GM18861 (cell line): ENCODE data around the gene GIT1.

Source experiments
- ATAC-seq: cut with Tn5 transposase; IDR thresholded peaks from one replicate; pipeline ENCODE4 v1.9.1; 2021; ENCODE audit not compliant: unreplicated experiment

GIT1 gene

DNA sequence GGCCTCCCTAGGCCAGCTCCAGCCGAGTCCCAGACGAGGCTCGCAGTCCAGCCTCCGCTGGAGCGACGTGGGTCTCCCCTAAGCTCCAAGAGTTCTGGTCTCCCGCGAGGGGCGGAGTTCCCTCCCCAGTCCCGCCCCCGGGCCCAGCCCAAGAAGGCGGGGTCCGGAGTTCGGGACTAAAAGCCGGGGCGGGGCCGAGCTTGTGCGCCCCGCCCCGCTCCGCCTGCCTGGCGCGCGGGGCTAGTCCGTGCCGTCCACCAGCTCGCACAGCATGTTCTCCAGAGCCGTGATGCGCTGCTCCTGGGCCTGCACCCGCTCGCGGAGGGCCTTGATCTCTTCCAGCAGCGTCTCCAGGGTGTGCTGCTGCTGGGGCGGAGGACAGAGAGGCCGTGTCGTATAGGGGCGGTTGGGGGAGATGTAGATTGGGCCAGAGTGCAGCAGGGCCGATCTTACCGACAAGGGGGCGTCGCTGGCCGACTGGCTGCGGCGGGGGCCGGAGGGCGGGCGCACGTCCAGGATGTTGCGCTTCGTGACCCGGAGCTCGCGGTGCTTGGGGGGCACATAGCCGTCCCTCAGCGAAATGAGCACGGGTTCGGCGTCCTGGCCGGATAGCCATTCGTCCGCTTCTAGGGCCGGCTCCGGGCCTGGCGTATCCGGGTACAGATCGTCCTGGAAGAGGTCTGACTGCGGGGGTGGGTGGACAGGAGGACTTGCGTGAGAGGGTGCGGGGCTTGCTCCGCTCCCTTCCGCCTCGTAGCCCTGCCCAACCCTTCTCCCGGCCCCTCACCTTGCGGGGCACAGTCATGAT lies 26.2 kb upstream of the GIT1 start:
- peak; percentile 36 for ATAC-seq

DNA sequence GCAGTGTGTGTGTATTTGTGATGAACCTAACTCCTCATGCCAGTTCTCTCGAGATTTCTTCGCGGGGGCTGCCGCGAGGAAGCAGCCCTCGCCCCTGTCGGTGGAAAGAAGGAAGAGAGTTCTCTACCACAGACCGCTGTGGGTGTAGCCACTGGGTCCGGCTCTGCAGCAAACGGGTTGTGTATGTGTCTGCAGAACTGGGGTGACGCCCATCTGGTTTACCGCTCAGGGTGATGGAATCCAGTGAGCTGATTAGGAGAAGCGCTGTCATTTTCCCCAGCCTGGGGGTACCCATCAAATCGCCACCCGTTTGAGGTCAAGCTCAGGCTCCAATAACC lies 25.6 kb upstream of the GIT1 start:
- ATAC-seq, result no peak

DNA sequence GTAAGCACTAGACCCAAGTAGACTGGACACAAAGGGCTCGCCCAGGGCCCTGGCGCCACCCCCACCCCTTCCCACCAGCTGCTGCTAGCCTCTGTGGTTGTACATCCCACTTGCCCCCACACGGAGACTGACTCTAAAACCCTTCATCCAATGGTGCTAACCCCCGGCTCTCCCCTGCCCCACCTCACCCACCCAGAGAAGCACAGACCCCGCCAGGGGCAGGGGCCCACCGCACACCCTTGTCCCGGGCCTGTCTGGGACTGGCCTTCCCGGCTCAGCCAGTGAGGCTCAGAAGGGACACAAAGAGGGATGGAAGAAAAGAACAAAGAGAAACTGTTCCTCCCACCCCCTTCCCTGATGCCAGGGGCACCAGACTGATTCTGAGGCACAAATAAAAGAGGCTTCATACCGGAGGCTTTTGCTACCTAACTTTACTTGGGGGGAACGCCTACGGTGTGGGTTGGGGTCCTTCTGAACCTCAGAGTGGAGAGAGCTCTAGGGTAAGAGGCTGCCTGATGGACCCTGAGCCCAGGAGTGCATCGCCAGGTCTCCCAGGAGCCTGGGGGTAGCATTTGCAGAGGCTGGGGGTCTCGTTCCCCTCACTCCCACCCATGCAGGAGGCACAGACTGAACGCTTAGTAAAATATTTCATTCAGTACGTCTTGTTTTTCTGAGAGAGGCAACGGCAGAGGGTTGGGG lies 25.1 kb upstream of the GIT1 start:
- ATAC-seq, result no peak

DNA sequence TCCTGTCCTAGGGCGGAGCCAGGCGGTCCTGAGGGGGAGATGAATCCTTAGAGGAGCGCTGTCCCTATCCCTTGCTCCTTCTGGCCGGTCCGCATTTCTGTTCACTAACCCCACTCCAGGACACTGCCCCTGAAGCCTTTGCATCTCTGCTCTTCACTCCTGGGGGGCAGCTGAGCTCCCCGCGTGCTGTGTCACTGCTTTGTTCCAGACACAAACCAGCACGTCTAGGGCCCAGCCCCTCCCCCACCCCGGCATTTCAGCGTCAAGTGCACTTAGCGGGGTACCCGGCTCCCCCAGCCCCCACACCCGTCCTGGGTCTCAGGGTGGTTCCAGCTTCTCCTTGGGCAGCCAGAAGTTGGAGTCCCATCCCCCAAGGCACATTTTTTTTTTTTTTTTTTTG lies 24.4 kb upstream of the GIT1 start:
- ATAC-seq, result no peak

DNA sequence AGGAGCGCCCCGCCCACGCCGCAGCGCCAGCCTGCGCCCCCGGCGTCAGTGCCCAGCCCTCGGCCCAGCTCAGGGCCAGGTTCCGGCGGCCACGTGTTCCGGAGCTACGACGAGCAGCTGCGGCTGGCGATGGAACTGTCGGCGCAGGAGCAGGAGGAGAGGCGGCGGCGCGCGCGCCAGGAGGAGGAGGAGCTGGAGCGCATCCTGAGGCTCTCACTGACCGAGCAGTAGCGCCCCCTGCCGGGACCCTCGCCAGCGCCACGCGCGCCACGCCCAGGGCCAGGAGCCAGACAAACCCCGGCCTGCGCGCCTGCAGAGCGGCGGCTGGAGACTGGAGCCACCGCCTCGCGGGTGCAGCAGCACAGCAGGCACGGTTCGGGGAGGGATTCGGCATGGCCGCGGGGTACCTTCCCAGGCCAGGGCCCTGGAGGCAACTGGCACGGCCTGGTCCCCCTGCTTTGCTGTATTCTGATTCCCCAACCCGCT lies 23.9 kb upstream of the GIT1 start:
- no peak for ATAC-seq

DNA sequence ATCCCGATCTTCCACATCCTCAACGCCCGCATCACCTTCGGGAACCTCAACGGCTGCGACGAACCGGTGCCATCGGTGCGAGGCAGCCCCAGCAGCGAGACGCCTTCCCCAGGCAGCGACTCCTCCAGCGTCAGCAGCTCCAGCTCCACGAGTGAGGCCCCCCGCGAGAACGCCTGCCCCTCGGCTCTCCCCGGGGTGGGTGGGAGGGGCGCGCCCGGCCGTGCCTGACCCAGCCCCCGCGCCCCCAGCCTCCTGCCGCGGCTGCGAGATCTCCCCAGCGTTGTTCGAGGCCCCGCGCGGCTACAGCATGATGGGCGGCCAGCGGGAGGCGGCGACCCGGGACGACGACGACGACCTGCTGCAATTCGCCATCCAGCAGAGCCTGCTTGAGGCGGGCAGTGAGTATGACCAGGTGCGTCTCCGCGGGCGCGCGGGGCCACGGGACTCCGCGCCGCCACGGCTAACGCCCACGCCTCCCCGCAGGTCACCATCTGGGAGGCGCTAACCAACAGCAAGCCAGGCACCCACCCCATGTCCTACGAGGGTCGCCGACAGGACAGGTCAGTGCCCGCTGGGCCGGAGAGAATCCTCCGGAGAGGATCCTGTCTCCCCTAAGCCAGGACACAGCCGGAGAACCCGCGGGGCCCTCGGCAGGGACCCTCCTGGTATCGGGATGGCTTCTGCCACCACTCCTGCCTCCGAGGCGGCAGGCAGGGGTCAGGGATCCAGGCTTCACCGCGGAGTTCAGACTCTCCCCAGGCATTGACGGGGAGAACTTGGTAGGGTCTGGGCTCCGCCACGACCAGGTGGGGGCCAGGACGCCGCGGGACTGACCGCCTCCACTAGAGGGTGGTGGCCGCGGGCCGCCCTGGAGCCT lies 23.2 kb upstream of the GIT1 start:
- ATAC-seq, result no peak

DNA sequence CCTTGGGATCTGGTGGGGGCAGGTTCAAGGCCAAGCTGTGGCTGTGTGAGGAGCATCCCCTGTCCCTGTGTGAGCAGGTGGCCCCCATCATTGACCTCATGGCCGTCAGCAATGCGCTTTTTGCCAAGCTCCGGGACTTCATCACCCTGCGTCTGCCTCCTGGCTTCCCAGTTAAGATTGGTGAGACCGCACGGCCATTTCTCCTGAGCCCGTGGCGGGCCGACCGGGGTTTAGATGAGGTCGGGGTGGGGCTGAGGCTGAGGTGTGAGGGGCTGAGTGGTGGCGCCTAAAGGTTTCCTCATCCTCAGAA lies 22.6 kb upstream of the GIT1 start:
- ATAC-seq, result no peak

DNA sequence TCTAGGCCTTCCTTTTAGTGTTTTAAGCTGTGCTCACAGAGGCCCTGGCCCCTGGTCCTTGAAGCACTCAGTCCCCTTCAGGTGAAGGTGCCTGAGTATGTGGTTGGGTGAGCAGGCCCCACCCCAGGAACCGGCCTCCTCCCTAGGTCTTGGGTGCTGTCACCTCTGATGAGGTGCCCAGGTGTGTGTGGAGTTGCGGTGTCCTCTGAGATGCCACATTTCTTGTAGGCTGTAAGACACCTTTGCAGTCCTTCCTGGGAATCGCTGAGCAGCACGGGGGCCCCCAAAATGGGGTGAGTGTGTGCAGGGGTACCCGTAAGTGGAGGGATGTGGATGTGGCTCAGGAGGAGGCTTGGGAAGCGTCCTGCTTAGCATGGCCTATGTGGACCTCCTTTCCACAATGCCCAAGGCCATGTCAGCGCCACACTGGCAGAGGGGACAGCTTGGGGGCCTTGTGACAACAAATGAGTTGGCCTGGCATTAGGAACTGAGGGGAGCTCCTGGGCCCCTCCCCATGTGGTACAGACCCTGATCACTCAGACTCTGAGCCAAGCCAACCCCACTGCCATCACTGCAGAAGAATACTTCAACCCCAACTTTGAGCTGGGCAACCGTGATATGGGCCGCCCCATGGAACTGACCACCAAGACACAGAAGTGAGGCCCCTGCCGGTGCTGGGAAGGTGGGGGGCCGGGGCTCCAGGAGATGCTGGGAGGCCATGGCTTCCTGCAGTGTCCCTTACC lies 22.1 kb upstream of the GIT1 start:
- no peak for ATAC-seq

DNA sequence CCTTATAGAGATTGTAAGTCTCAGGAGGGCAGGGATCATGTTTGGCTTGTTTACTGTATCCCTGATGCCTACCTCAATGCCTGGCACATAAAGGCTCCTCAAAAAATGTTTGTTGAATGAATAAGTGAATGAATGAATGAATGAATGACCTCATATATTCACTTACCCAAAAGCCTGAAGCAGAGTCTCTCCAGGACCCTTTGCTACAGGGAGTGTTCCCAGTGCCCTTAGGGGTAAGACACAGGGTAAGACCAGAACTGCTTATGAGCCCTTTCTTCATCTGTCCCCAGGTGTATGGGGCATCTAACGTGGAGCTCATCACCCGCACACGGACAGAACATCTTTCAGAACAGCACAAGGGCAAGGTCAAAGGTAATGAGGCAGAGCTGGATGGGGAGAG lies 20.9 kb upstream of the GIT1 start:
- ATAC-seq, result no peak

DNA sequence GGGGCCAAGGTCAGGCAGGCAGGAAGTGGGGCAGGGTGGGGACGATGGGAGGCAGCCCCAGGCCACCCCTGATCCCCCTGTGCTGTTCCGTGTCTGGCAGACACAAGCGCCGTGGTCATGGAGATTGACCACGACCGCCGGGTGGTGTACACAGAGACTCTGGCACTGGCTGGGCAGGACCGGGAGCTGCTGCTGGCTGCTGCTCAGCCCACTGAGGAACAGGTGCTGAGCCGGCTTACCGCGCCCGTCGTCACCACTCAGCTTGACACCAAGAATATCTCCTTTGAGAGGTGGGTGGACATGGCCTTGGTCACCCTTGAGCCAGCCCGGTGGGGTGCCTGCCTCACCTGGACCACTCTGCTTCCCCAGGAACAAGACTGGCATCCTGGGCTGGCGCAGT lies 19.5 kb upstream of the GIT1 start:
- no peak for ATAC-seq

DNA sequence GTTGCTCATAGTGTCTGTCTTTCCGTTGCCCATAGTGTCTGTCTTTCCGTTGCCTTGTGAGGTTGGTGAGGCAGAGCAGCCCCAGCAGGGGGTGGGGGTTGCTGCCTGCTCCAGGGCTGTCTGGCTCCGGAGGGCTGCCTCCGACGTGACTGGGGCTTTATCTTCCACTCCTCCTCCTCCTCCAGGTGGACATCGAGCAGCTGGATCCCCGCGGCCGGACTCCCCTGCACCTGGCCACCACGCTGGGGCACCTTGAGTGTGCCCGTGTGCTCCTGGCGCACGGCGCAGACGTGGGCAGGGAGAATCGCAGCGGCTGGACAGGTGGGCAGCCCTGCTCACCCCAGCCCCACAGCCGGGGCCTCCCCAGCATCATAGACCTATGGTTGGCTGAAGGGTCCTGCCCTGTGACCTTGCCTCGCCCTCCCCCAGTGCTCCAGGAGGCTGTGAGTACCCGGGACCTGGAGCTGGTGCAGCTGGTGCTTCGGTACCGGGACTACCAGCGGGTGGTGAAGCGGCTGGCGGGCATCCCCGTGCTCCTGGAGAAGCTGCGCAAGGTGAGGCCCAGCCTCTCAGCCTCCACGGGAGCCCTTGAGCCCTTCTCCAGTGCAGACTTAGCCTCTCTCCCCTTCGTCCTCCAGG lies 18.2 kb upstream of the GIT1 start:
- ATAC-seq, result no peak

DNA sequence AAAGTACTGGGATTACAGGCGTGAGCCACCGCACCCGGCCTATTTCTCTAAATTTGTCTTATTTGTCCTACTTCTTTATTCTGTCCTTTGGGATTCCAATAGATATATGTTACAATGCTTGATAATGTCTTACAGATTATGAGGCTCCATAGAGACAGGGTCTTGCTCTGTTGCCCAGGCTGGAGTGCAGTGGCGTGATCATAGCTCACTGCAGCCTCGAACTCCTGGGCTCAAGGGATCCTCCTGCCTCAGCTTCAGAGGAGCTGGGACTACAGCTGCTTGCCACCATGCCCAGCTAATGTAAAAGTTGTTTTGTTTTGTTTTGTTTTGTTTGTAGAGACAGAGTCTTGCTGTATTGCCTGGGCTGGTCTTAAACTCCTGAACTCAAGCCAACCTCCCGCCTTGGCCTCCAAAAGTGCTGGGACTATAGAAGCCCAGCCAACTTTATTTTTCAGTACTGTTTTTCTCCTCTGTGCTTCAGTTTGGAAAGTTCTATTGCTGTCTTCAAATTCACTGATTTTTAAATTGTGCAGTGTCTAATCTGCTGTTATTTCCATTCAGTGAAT lies 13.7 kb upstream of the GIT1 start:
- no peak for ATAC-seq

DNA sequence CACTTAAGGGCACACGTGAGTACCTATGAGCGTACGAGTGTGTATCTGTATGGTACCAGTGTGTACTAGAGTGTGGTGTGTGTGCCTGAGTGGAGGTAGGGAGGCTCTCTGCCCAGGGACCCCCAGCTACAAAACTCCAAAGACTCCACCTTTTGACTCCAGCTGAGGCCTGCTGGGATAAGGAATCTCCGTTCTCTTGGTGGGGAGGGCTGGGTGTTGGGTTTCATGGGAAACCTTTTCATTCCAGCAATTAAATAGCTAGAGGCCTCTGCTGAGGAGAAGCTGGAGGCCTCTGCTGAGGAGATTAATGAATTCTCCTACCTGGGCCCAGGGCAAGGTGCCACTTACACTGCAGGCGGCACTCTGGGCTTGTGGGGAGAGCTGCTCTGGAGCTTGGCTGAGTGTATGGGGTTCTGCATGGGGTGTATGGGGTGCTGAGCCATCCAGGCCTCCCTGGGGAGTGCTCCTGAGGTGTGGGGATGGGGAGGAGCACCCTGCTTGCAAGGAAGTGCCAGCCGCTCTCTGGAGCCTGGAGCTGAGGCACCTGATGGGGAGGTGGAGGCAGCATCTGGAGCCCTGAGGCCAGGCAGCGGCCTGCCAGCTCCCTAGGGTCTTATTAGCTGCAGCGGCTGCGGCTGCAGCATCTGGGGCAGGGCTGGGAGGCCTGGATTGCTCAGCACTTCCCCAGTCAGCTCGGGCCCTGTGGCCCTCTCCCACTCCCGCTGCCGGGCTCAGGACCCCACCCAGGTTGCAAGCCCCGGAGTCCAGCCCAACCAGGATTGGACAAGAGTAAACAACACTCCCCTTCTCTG lies 8.1 kb upstream of the GIT1 start:
- no peak for ATAC-seq

DNA sequence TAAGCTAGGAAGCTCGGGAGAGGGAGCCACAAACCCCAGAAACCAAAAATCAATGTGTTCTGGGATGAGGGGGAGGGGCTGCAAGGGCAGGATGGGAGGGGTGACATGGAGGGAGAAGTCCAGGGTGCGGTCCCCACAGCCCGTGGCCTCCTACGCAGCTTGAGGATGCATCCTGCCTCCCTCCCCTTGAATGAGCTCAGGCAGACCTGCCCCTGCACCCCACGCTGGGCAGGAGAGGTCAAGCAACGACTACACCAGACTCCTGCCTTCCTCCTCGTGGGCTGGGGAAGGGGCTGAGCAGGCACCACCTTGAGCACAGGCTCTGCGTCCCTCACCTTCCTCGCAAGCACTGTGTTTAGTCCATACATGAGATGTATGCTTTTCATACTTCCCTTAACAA lies 7.4 kb upstream of the GIT1 start:
- ATAC-seq, result no peak

DNA sequence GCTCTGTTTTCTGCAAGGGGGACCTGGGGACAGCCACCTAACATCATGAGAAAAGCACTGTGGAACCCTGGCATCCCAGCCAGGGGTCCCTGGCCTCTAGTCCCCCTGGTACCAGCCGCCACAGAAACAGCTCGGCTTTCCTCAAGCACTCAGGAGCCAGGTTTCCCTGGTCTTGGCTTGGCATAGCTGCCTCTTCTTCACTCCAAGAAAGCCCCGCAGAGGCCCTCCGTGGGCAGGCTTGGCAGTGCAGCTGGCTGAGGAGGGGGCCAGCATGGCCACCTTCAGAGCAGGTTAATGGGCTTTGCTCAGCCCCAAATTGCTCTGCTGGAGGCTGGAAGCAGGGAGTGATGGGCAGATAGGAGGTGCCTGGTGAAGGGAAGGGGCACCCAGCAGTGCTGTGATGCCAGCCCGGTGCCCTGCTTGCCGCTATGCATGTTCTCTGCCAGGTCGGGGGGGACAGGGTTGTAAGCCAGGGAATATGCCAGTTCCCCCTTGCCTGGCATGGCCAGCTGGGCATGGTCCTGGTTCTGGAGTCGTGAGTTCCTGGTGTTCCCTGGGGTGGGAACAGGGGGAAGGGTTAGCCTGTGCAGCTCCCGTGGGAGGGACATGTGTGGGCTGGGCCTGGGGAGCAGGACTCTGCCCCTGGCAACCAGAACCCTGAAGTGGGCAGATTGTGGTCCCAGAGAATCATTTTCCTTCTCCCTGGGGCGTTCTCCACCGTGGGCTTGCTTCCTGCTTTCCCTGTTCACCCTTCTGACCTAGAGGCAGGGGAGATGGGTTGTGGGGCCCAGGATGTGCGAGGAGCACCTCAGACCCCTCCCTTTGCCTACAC lies 6.7 kb upstream of the GIT1 start:
- no peak for ATAC-seq

DNA sequence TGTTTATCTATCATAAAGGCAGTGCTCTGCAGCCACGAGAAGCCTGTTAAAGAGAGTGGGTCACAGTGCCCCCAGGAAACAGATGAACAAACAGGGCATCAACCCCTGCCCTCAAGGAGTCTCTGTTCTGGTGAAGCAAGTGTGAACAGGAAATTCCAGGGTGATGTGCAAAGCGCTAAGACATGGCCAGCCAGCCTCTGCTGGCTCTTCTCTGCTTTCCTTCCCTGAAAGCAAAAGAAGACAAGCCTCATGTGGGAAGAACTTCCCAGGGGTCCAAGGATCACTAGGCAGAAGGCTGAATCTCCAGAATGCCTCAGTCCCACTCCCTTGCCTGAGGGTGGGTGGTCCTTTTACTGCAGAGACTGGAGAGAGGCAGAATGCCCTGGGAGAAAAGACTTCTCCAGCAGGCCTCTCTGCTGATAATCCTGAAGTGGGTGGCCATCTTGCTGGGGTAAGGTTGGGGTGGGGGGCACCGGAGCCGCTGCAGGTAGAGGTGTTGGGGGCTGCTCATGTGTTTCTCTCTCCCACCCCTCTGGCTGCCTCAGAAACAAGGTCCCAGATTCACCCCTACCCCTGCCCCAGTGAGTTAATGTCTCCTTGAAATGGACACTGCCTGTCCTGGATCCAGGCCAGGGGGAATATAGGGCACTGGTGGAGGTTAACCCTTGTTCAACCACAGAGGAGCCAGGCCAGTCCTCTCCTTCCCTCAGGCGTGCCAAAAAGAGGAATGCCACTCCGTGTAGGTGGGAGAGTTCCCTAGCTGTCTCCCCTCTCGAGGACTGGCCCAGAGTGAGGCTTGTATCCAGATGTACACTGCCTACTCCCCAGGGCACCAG lies 5.9 kb upstream of the GIT1 start:
- ATAC-seq, result no peak

DNA sequence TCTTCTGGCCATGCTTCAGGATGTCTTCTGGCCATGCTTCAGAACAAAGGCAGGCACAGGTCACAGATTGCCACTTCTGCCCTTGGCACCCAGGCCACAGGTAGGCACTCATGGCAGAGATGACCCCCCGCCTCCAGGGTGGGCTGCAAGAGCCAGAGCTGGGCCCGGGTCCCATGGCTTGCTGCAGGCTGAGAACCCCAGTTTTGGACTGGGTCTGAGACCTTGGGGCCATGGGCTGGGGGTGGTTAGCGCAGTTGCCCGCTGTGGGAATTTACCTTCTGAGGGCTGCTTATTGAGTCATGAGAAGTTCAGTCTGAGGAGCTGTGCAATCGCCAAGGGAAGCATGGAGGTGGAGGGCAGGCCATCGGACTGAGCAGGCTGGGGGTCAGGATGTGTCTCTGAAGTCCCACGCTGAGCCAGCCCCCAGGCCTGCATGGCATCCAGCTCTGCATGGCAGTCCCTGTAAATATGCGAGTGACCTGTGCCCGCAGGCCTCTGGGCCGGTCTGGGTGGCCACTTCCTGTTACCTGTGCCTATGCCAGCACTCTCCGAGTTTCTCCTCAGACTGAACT lies 5.2 kb upstream of the GIT1 start:
- ATAC-seq, result no peak
